Right ventricle myocardium superior (tissue), 1 donor: ENCODE results near the gene GPRC5C. TPM values are rescaled to one million over a fixed set of nuclear protein-coding genes. Genes with fewer than 3 reads are reported as not detected.

Experiments used
- ATAC-seq: fragments of 200-7000 bp; cut with Tn5 transposase; one replicate; pipeline ENCODE4 v1.9.1; 2020; ENCODE audit warnings: mild to moderate bottlenecking; ENCODE audit not compliant: poor library complexity
- DNase-seq: peaks from one replicate; pipeline ENCODE4 v3.0.0-alpha.2; 2020
- intact Hi-C: fragments of 100-400 bp; cut with DNase I; formaldehyde crosslinking; loops from one replicate; pipeline ENCODE4 v1.11.2; 2022
- total RNA-seq: library from RNA; stranded (reverse); fragmentation: NEBNext Ultra II Directional; extraction: Animal tissue kit (Norgen Biotek cat#: 25700); gene quantifications from one replicate; pipeline ENCODE4 v1.2.1, GENCODE V29; 2021
- donor health status: DM: no; HTN: yes; CAD: no; lungs with severe emphysema.

Gene GPRC5C
- total RNA-seq, 1 donor from 2014 or later, result 30.5 TPM

GRCh38 chr17:74427763-74428153 is 4.1 kb upstream of the GPRC5C start:
- no peak for DNase-seq
- ATAC-seq, result no peak
- intact Hi-C loops, result no loop called here

- ATAC-seq, result peak; percentile 43
- intact Hi-C loops, result no loop called here
- DNase-seq, result no peak
Measured at GRCh38 chr17:74429604-74430384, 2.1 kb upstream of the GPRC5C start.

- ATAC-seq (no peak), DNase-seq (no peak)
- intact Hi-C loops, result no loop called here
Measured at GRCh38 chr17:74430385-74430705, 1.5 kb upstream of the GPRC5C start.

- DNase-seq (peak; percentile 88), ATAC-seq (peak; percentile 76)
- intact Hi-C loops, result no loop called here
Measured at GRCh38 chr17:74430706-74431567, 951 bp upstream of the GPRC5C start.

GRCh38 chr17:74432424-74432690 is 469 bp downstream of the GPRC5C start:
- ATAC-seq (no peak), DNase-seq (no peak)
- intact Hi-C loops, result no loop called here

- ATAC-seq (no peak), DNase-seq (no peak)
- intact Hi-C loops, result no loop called here
Measured at GRCh38 chr17:74432766-74433391, 991 bp downstream of the GPRC5C start.

DNA sequence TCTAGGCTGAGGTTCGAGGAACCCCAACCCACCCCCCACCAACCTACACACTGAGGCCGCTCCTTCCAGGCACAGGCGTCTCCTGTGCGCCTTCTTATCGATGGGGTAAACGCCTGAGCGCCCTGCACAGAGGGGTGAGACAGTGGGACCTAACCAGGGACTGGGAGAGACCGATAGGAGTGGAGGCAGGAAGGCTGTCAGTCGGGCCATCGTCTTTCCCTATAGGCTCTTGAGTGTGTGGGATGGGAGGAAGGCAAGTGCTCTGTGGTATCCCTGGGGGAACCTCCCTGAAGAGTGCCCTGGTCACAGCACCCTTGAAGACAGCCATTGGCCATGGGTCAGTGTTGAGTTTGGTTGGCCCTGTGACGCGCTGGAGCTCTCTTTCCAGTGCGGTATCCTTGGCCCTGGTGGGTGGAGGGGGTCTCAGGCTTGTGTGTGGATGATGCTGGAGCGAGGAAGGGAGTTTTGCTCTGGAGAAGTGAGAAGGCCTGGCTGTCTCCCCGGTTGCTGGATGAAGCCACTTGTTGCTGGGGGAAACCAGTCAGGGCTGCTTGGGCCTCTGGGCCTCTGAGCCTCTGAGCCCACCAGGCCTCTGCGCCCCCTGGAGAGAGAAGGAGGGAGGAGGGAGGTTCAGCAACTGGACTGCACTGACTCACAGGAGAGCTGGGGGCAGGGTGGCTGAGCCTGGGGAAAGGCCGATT is 1.7 kb downstream of the GPRC5C start:
- DNase-seq (no peak), ATAC-seq (no peak)
- intact Hi-C loops, result no loop called here

- intact Hi-C loops, result no loop called here
- DNase-seq, result no peak
Measured at GRCh38 chr17:74435775-74436359, 4.0 kb downstream of the GPRC5C start.

DNA sequence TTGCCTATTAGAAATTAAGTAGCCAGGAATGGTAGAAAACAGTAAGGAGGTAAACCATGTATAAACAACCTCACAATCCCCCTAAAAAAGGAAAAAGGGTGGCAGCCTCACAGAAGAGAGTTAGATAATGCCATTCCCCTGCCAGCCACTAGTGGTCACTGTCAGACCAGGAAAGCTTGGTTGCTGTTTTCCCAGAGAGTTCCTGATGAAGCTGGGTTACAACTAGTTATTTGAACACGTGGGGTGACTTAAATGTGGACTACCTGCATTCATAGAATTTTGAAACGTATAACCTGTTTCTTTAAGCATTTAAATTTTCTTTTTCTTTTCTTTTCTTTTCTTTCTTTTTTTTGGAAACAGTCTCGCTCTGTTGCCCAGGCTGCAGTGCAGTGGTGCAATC is 5.8 kb downstream of the GPRC5C start:
- ATAC-seq (no peak), DNase-seq (no peak)
- intact Hi-C loops, result no loop called here

More at GRCh38 chr17:74435775-74436359, 4.0 kb downstream of the GPRC5C start:
- no peak for ATAC-seq

GRCh38 chr17:74439691-74440567 is 8.0 kb downstream of the GPRC5C start:
- DNase-seq, result no peak
- ATAC-seq, result no peak
- intact Hi-C loops, result no loop called here

DNA sequence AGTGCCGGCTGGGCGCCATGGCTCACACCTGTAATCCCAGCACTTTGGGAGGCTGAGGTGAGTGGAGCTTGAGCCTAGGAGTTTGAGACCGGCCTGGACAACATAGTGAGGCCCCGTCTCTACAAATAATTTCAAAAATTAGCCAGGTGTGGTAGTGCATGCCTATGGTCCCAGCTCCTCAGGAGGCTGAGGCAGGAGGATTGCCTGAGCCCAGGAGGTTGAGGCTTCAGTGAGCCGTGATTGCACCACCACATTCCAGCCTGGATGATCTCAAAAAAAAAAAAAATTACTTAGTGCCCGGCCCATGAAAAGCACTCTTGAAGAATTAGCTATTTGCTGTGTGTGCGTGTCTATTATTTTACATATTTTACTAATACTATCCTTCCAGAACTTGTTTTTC is 9.6 kb downstream of the GPRC5C start:
- intact Hi-C loops, result no loop called here
- DNase-seq (no peak), ATAC-seq (no peak)

DNA sequence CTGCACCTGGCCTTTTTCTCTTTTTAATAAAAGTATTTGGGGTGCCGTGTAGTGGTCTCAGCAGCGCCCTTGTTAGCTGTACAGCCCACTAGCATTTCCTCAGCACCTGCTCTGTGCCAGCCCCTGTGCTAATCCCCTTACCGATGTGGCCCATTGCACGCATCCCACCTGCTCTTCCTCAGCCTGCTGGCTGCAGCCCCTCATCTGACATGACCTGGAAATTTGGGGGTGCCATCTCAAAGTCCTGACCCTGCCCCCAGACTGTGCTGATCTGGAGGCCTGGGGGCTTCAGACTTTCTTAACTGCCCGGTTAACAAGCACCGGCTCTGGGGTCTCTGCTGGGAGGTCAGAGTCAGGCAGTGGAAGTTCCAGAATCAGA is 10.4 kb downstream of the GPRC5C start:
- intact Hi-C loops, result no loop called here

DNA sequence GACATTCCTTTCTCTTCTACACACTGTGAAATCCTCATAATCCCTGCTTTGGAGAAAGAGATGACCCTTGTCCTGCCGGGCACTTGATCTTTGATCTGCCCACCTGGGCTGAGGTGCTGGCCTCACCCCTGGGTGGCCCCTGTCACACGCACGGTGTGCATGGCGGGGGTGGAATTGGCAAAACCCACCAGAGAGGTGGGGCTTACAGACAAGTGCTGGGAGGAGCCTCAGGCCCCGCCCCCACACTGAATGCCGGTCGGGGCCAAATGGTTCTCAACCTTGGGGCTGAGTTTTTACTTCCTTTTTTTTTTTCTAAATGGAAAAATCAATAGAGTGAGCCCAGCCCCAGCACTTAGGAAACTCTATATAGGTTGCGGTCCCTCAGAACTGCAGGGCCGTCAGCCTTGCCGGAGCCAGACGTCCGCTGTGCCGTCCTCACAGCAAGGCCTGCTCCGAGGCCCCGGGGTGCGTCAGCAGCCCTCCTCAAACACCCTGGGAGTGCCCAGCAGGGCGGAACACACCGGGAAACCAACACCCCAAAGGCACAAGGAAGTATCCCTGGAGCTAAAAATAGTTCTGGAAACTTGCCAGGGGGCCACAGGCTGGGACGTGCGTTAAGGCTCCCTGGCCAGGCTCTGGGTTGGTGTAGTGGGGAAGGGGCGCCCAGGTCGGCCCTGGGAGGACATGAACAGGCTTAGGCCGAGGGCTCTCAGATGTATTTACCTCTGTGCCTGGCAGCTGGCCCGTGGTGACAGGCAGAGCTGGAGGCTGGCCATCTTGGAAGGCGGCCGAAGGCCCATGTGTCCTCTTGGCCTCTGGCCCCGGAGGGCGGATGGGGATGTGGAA is 11.0 kb downstream of the GPRC5C start:
- ATAC-seq, result peak; percentile 84
- intact Hi-C loops, result no loop called here
- peak; percentile 97 for DNase-seq

More for the DNA sequence above, 10.4 kb downstream of the GPRC5C start:
- DNase-seq (no peak), ATAC-seq (no peak)

DNA sequence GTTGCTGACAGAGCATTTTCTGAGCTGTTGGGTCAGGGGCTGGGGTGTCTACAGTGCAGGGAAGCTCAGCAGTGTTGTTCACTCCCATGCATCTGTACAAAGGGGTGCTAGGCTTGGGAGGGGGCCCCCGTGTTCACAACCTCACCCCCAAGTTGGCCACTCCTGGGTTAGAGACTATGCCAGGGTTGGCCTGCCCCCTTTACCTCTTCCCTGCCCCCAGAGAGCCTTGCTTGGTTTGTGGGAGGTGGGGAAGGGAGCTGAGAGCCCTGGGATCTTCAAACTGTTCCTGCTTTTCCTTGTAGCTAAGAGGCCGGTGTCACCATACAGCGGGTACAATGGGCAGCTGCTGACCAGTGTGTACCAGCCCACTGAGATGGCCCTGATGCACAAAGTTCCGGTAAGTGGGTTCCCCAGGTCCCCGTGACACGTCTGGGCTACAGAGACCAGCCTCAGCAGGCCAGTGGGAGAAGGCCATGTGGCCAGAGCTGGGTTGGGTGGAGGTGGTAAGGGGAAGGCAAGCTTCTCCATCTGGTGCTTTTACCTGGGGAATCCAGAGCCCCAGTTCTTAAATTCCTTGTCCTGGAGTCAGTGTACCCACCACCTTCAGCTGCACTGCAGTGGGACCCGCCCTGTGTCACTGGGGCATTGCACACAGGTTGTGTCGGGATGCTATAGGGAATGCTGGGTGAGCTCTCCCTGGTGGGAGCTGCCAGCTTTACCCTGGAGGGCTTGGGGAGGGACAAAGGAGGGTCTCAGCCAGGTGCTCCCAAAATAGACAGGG is 11.8 kb downstream of the GPRC5C start:
- ATAC-seq, result no peak
- intact Hi-C loops, result no loop called here
- DNase-seq, result no peak

DNA sequence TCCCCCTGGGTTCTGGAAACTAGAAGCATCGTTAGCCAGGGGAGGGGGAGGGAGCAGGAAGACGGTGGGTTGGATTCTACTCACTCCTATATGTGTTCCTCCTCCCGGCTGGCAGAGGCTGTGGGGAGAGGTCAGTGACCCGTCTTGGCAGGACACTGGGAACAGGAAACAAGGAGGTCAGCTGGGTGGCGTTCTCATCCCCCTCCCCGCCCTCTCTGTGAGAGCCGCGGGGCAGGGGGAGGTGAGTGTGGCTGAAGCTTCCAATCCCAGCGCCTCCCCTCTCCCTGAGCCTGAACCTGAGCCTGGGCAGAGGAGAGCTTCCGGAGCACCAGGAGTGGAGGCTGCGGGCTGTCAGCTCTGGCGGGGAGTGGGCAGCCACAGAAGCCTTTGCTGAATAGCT is 12.5 kb downstream of the GPRC5C start:
- intact Hi-C loops, result no loop called here
- ATAC-seq (peak; percentile 27), DNase-seq (peak; percentile 83)

DNA sequence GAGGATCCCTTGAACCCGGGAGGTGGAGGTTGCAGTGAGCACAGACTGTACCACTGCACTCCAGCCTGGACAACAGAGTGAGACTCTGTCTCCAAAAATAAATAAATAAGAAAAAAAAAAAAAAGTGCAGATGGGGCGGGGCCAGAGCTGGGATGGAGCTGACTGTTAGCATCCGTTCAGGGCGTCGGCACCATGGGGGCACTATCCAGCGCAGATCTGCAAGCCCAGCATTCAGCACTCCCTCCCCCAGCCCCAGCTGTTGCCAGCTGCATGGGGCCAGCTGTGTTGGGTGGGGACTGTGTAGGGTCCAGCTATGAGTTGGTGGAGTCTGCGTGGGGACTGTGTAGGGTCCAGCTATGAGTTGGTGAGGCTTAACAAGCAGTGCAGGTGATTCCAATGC is 13.3 kb downstream of the GPRC5C start:
- DNase-seq, result peak; percentile 41
- no peak for ATAC-seq
- intact Hi-C loops, result no loop called here
